H1 (cell line): Measurements from ENCODE around the gene MZF1. TPM values are rescaled to one million over a fixed set of nuclear protein-coding genes. Genes with fewer than 3 reads are reported as not detected.

Source experiments
- CTCF ChIA-PET: fragments of 300-600 bp; sonication (Branson Sonifier 250); formaldehyde crosslinking; loops from one replicate; lab custom pipeline; 2021; ENCODE audit not compliant: partially characterized antibody; lab: Charles Lee
- POLR2A ChIA-PET: fragments of 300-600 bp; sonication (Branson Sonifier 250); formaldehyde crosslinking; loops from one replicate; lab custom pipeline; 2021; ENCODE audit warnings: inconsistent platforms; ENCODE audit not compliant: partially characterized antibody; lab: Charles Lee
- DNase-seq, 2 experiments: peaks; one replicate each; pipeline versions ENCODE4 v3.0.0 to v3.0.0-alpha.2; 2010 to 2022; ENCODE audit warnings: low spot score in 2 of 2, low read depth in 1 of 2, mixed read lengths in 1 of 2
- FAIRE-seq: peaks from 2 replicates; lab custom pipeline; 2011; peaks lifted over from hg19 to GRCh38; lab: Jason Lieb, UNC
- H2AFZ ChIP-seq: 2 replicates; pipeline ENCODE4 v1.8.1; 2012; ENCODE audit warnings: low read length, inconsistent platforms
- H2AK5ac ChIP-seq: 2 replicates; pipeline ENCODE4 v1.6.1; 2013; ENCODE audit warnings: low read depth, low read length
- H2BK120ac ChIP-seq: replicated peaks from 2 replicates; pipeline ENCODE3; 2013; ENCODE audit warnings: low read depth, low read length, inconsistent platforms
- H2BK12ac ChIP-seq: 2 replicates; pipeline ENCODE4 v1.6.1; 2013; ENCODE audit warnings: low read depth, low read length
- H2BK15ac ChIP-seq: 2 replicates; pipeline ENCODE4 v1.6.1; 2013; ENCODE audit warnings: low read length
- H2BK20ac ChIP-seq: 2 replicates; pipeline ENCODE4 v1.6.1; 2013; ENCODE audit warnings: low read length
- H2BK5ac ChIP-seq: 2 replicates; pipeline ENCODE4 v1.6.1; 2013; ENCODE audit warnings: low read depth, low read length
- H3K14ac ChIP-seq: 2 replicates; pipeline ENCODE4 v1.6.1; 2013; ENCODE audit warnings: inconsistent platforms; ENCODE audit not compliant: insufficient read length
- H3K18ac ChIP-seq: 2 replicates; pipeline ENCODE4 v1.6.1; 2013; ENCODE audit warnings: low read length; ENCODE audit errors: extremely low read depth
- H3K23ac ChIP-seq: 2 replicates; pipeline ENCODE4 v1.6.1; 2013; ENCODE audit warnings: inconsistent platforms; ENCODE audit not compliant: insufficient read length
- H3K23me2 ChIP-seq: 2 replicates; pipeline ENCODE4 v1.6.1; 2013; ENCODE audit warnings: low read depth, low read length
- H3K27ac ChIP-seq: 2 replicates; pipeline ENCODE4 v1.6.1; 2011; ENCODE audit warnings: low read depth, low read length, inconsistent platforms
- H3K27me3 ChIP-seq, 4 experiments: replicated peaks in 1 of 4; 1 replicate in 1 of 4; 2 replicates in 3 of 4; pipeline versions ENCODE4 v1.6.1 to v1.8.1; 2011 to 2013; ENCODE audit warnings: low read length in 3 of 4, mild to moderate bottlenecking in 3 of 4, inconsistent platforms in 2 of 4, mixed read lengths in 2 of 4, moderate library complexity in 1 of 4; ENCODE audit not compliant: control insufficient read depth in 3 of 4, insufficient read depth in 3 of 4; ENCODE audit errors: extremely low read depth in 1 of 4
- H3K36me3 ChIP-seq, 4 experiments: 2 replicates each; pipeline versions ENCODE4 v1.6.1 to v1.8.1; 2011 to 2013; ENCODE audit warnings: mild to moderate bottlenecking in 4 of 4, low read length in 3 of 4, moderate library complexity in 2 of 4, control low read depth in 1 of 4, inconsistent platforms in 1 of 4; ENCODE audit not compliant: insufficient read depth in 4 of 4, control insufficient read depth in 2 of 4
- H3K4ac ChIP-seq: replicated peaks from 2 replicates; pipeline ENCODE3; 2013; ENCODE audit warnings: low read length, low read depth, mixed read lengths, inconsistent platforms; ENCODE audit not compliant: insufficient read length
- H3K4me1 ChIP-seq, 4 experiments: replicated peaks in 1 of 4; 1 replicate in 1 of 4; 2 replicates in 3 of 4; pipeline versions ENCODE4 v1.6.1 to v1.8.1; 2011 to 2013; ENCODE audit warnings: low read length in 3 of 4, inconsistent platforms in 2 of 4, mixed read lengths in 1 of 4; ENCODE audit not compliant: insufficient read depth in 4 of 4, control insufficient read depth in 3 of 4
- H3K4me2 ChIP-seq, 2 experiments: 2 replicates each; pipeline versions ENCODE4 v1.6.1 to v1.8.1; 2011 to 2013; ENCODE audit warnings: low read depth in 2 of 2, low read length in 2 of 2, control low read depth in 1 of 2, inconsistent platforms in 1 of 2, mild to moderate bottlenecking in 1 of 2; ENCODE audit not compliant: insufficient read depth in 1 of 2
- H3K4me3 ChIP-seq, 4 experiments: fragments of 200-600, 300-600 bp in 1 of 4; sonication (generic), shearing (Covaris generic), sonication (Bioruptor Twin) in 1 of 4; 2 replicates each; pipeline versions ENCODE4 v1.5.1 to v1.8.1; 2011 to 2016; ENCODE audit warnings: low read length in 4 of 4, low read depth in 3 of 4, control low read depth in 2 of 4, inconsistent platforms in 2 of 4, mild to moderate bottlenecking in 2 of 4, mixed read lengths in 1 of 4, moderate library complexity in 1 of 4; ENCODE audit not compliant: insufficient read depth in 2 of 4; ENCODE audit errors: extremely low read depth in 1 of 4
- H3K56ac ChIP-seq: replicated peaks from 2 replicates; pipeline ENCODE3; 2013; ENCODE audit warnings: low read depth, mild to moderate bottlenecking, mixed read lengths, low read length, inconsistent platforms; ENCODE audit not compliant: insufficient read length
- H3K79me1 ChIP-seq: 2 replicates; pipeline ENCODE4 v1.6.1; 2013; ENCODE audit warnings: low read depth, low read length, control low read depth
- H3K79me2 ChIP-seq, 2 experiments: 2 replicates each; pipeline versions ENCODE4 v1.6.1 to v1.8.1; 2012 to 2013; ENCODE audit warnings: low read length in 2 of 2, mild to moderate bottlenecking in 2 of 2, inconsistent platforms in 1 of 2; ENCODE audit not compliant: insufficient read depth in 2 of 2, control insufficient read depth in 1 of 2
- H3K9ac ChIP-seq, 4 experiments: replicated peaks in 1 of 4; 1 replicate in 1 of 4; 2 replicates in 3 of 4; pipeline versions ENCODE4 v1.6.1 to v1.8.1; 2011 to 2013; ENCODE audit warnings: low read depth in 3 of 4, low read length in 3 of 4, control low read depth in 2 of 4, mild to moderate bottlenecking in 2 of 4, moderate library complexity in 2 of 4, inconsistent platforms in 1 of 4; ENCODE audit errors: extremely low read depth in 1 of 4
- H3K9me3 ChIP-seq, 2 experiments: 2 replicates each; pipeline versions ENCODE4 v1.6.1 to v1.8.1; 2012 to 2013; ENCODE audit warnings: mild to moderate bottlenecking in 2 of 2, moderate library complexity in 2 of 2, control low read depth in 1 of 2, inconsistent platforms in 1 of 2, low read depth in 1 of 2, low read length in 1 of 2, mixed read lengths in 1 of 2; ENCODE audit not compliant: insufficient read depth in 2 of 2
- H4K20me1 ChIP-seq, 2 experiments: replicated peaks in 1 of 2; 2 replicates each; pipeline versions ENCODE3 to v1.8.1; 2011 to 2013; ENCODE audit warnings: inconsistent platforms in 2 of 2, low read length in 2 of 2, mild to moderate bottlenecking in 1 of 2; ENCODE audit not compliant: insufficient read depth in 2 of 2, control insufficient read depth in 1 of 2
- H4K5ac ChIP-seq: 2 replicates; pipeline ENCODE4 v1.6.1; 2013; ENCODE audit warnings: low read length, low read depth, mixed read lengths, inconsistent platforms; ENCODE audit not compliant: insufficient read length
- H4K8ac ChIP-seq: 2 replicates; pipeline ENCODE4 v1.8.0; 2013; ENCODE audit warnings: mild to moderate bottlenecking, moderate library complexity, low read length, inconsistent platforms; ENCODE audit not compliant: insufficient read depth; ENCODE audit errors: extremely low read depth
- H4K91ac ChIP-seq: replicated peaks from 2 replicates; pipeline ENCODE3; 2013; ENCODE audit warnings: low read length, mixed read lengths, inconsistent platforms; ENCODE audit not compliant: insufficient read length
- SIN3A ChIP-seq, 2 experiments: IDR thresholded peaks in 1 of 2; conservative IDR thresholded peaks in 1 of 2; 2 replicates each; pipeline ENCODE4 v1.6.1; 2011 to 2012; ENCODE audit warnings: low read length in 2 of 2, improper control_type of control experiment in 1 of 2, low read depth in 1 of 2, mild to moderate bottlenecking in 1 of 2
- SRF ChIP-seq: IDR thresholded peaks from 2 replicates; pipeline ENCODE4 v1.6.1; 2011; ENCODE audit warnings: mild to moderate bottlenecking, low read depth, low read length, moderate library complexity
- TAF7 ChIP-seq: optimal IDR thresholded peaks from 2 replicates; pipeline ENCODE3; 2011; ENCODE audit warnings: low read depth, mild to moderate bottlenecking, inconsistent platforms, low read length, moderate library complexity, borderline replicate concordance
- WGBS, 2 experiments: shearing (Covaris generic) in 1 of 2; methylation state at CpG; one replicate each; pipeline versions ENCODE4 v1.1.6 to v1.1.7; 2013 to 2015; ENCODE audit warnings: low lambda C conversion rate in 2 of 2, mixed read lengths in 2 of 2, inconsistent platforms in 1 of 2, low coverage in 1 of 2, missing lambda C conversion rate in 1 of 2; ENCODE audit not compliant: insufficient replicate concordance in 2 of 2, insufficient coverage in 1 of 2, insufficient read length in 1 of 2; ENCODE audit errors: extremely low coverage in 1 of 2, missing lambda C conversion rate in 1 of 2; 5-methylcytosine and 5-hydroxymethylcytosine counted together
- polyA plus RNA-seq, 7 experiments: library from polyadenylated mRNA; depleted of rRNA in 3 of 7; stranded (reverse) in 5 of 7; unstranded in 2 of 7; fragments of >200 nt in 5 of 7; fragments of 200-250 nt in 2 of 7; gene quantifications; 1 replicate in 5 of 7; 2 replicates in 1 of 7; 4 replicates in 1 of 7; pipeline versions ENCODE4 v1.2.1 to v1.2.3, GENCODE V29; 2011 to 2013; ENCODE audit warnings: missing spikeins in 2 of 7, mixed read lengths in 2 of 7
- total RNA-seq: library from RNA; stranded (reverse); fragmentation: NEBNext Ultra II Directional; extraction: Animal tissue kit (Norgen Biotek cat#: 25700); gene quantifications from 2 replicates; pipeline ENCODE4 v1.2.1, GENCODE V29; 2021

The MZF1 gene
- total and polyA plus RNA-seq, 2 of the 8 experiments (the other 6 are each of a cell fraction or from before 2014, with no cell fraction given) = 15.2 to 25.0 TPM

DNA sequence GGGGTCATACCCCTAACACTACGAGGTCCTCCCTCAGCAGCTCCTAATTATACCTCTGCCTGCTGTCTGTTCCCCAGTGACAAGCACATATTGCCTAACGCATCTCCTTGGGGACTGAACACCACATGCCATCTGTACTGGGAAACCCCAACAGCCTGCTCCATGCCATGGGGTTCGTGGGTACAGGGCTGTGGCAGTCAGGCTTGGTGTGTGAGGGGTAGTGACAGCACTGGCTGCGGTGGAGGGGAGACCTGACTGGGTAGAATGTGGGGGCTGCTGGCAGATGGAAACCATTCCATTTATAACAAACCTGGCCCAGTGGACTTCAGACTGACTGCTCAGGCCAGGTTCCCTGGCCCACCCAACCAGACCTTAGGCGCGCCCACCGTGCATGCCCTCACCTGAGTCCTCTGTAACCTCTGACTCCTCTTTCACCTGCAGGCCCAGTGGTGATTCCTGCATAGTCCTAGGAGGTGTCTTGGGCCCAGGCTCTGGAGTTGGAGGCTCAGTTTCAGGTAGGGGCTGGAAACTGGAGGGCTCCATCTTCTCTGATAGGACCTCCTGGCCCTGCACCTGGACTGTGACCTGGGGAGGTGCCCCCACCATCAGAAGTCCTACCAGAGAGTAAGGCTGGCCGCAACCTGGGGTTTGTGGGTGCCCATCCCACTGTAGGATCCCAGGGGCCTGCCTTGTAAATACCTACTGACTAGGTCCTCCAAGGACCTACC lies 3.0 kb downstream of the MZF1 start:
- no peak overlapping the region for H3K9ac ChIP-seq
- H3K18ac ChIP-seq = no peak overlapping the region
- H3K23me2 ChIP-seq = peaks cover 11% of the 10 kb centered on the region
- FAIRE-seq = no peak
- H2BK15ac ChIP-seq = no peak overlapping the region
- H4K5ac ChIP-seq = no peak overlapping the region
- no peak overlapping the region for H3K23ac ChIP-seq
- no peaks in the 10 kb centered on the region for H3K9me3 ChIP-seq
- H3K79me1 ChIP-seq = no peaks in the 10 kb centered on the region
- ChIA-PET POLR2A (interaction anchor here (0.8 to 17.2 kb wide), 5 partner anchors 9 to 52 kb away, joined by 4 to 434 read pairs (median 7); partner anchors contain the start of genes CHMP2A, TRIM28, UBE2M and ZBTB45), CTCF (interaction anchor here (0.7 to 2.4 kb wide), 3 partner anchors 11 to 51 kb away, joined by 3 to 14 read pairs (median 5); no protein-coding TSS in a partner anchor)
- H2BK120ac ChIP-seq = no peak overlapping the region
- no peak overlapping the region for H2BK5ac ChIP-seq
- WGBS, 2 experiments = 91% methylated on average over 8 of the region's 8 CpGs; no CpG with 5 or more reads in 1 of the 2 experiments
- no peak overlapping the region for H2BK12ac ChIP-seq
- H4K20me1 ChIP-seq = peaks cover 0 to 2% of the 10 kb centered on the region in 2 experiments
- peaks cover 2 to 9% (median 7%) of the 10 kb centered on the region in 4 experiments; a peak in 3 of 8 replicates for H3K36me3 ChIP-seq
- peaks cover 0 to 9% (median 1%) of the 10 kb centered on the region in 4 experiments; a peak in 3 of 7 replicates for H3K4me1 ChIP-seq
- no peak overlapping the region for H3K56ac ChIP-seq
- no peaks in the 10 kb centered on the region for H3K27me3 ChIP-seq
- no peak overlapping the region for H3K14ac ChIP-seq
- no peak overlapping the region for H2AFZ ChIP-seq
- H2BK20ac ChIP-seq = no peak overlapping the region
- DNase-seq = no peak
- H4K91ac ChIP-seq = no peak overlapping the region
- no peak overlapping the region for H3K4ac ChIP-seq
- no peak overlapping the region for H3K27ac ChIP-seq
- H3K4me3 ChIP-seq = no peak overlapping the region
- no peak overlapping the region for H3K4me2 ChIP-seq
- H4K8ac ChIP-seq = no peak overlapping the region
- no peak overlapping the region for H2AK5ac ChIP-seq
- TF ChIP-seq SRF (no peak), TAF7 (no peak), SIN3A (conservative IDR thresholded peaks at IDR 0.05 in 1 of 2, IDR thresholded peaks at IDR 0.05 in 1 of 2; ENCODE audit: low read depth in 1 of 2, low read length in 2 of 2) (no peak)
- TF ChIP-seq, all 59 proteins: peak for 0
- H3K79me2 ChIP-seq = no peaks in the 10 kb centered on the region
